Activated CD8-positive, alpha-beta memory T cell treated with anti-CD3 and anti-CD28 coated beads for 36 hours (primary cell): Measurements from ENCODE around the gene BORCS6. TPM values are rescaled to one million over a fixed set of nuclear protein-coding genes. Genes with fewer than 3 reads are reported as not detected.

Source experiments
- CTCF ChIA-PET: fragments of 350-600 bp; sonication (Branson Sonifier 250); formaldehyde crosslinking; loops from one replicate; lab custom pipeline; 2021; ENCODE audit warnings: antibody characterized with exemption; lab: Charles Lee
- POLR2A ChIA-PET: fragments of 350-600 bp; sonication (Branson Sonifier 250); formaldehyde crosslinking; loops from one replicate; lab custom pipeline; 2021; ENCODE audit warnings: antibody characterized with exemption; lab: Charles Lee
- total RNA-seq, 2 experiments: library from RNA; stranded (reverse); gene quantifications; one replicate each; pipeline ENCODE4 v1.2.3, GENCODE V29; 2021

The BORCS6 gene
- total RNA-seq, 2 experiments from 2014 or later, result 6.6 to 7.0 TPM

GRCh38 chr17:8154608-8155155 lies 35.3 kb downstream of the BORCS6 start:
- CTCF ChIA-PET, result interaction anchor here (1.3 to 3.3 kb wide), 7 partner anchors 9 to 61 kb away, joined by 3 to 17 read pairs (median 5); no protein-coding TSS in a partner anchor
- POLR2A ChIA-PET, result interaction anchor here (0.6 to 4.1 kb wide), 2 partner anchors 19 to 893 kb away, joined by 6 to 31 read pairs; no protein-coding TSS in a partner anchor

- POLR2A ChIA-PET, result interaction anchor here (0.6 to 4.1 kb wide), 5 partner anchors 9 to 892 kb away, joined by 3 to 31 read pairs (median 6); no protein-coding TSS in a partner anchor
- CTCF ChIA-PET, result interaction anchor here (0.5 to 3.3 kb wide), 7 partner anchors 9 to 34 kb away, joined by 3 to 17 read pairs (median 5); no protein-coding TSS in a partner anchor
Measured at GRCh38 chr17:8153957-8154607, 35.9 kb downstream of the BORCS6 start.

DNA sequence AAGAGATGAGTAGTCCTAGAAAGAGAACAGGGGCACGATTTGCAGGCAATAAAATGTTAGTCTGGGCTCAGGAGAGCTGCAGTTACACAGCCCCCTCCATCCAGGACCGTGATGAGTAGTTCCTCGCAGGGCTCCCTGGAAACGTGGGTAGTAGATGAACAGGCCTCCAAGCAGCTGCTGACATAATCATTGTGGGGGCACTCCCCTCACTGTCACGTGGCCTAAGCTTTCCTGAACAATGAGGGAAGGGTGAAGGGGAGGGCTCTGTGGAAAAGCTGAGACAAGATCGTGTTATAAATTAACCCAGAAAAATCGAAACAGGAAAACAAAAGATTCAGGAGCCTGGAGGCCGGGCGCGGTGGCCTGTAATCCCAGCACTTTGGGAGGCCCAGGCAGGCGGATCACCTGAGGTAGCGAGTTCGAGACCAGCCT lies 36.4 kb downstream of the BORCS6 start:
- POLR2A ChIA-PET, result interaction anchor here (0.6 to 4.1 kb wide), 5 partner anchors 8 to 30 kb away, joined by 3 to 31 read pairs (median 6); partner anchors contain the start of gene HES7
- CTCF ChIA-PET, result interaction anchor here (0.5 to 3.3 kb wide), 7 partner anchors 10 to 34 kb away, joined by 3 to 17 read pairs (median 5); no protein-coding TSS in a partner anchor

DNA sequence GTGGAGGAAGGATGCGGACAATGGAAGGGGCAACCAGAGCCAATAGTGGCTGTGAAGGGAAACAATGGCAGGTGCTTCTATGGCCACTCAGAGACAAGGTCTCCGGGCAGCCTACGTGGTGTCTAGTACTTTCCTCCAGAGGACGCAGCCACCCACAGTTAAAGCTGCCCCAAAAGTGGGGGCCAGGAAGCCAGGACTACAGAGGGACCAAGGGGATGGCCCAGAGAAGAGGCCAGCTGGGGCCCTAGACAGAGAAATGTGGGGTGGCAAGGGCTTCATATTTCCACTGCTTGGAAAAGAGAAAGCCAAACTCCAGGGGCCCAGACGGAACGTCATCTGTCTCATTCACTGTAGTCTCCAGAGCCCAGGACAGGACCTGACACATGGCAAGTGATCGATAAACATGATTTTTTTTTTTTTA lies 36.9 kb downstream of the BORCS6 start:
- POLR2A ChIA-PET, result interaction anchor here (1.3 to 2.4 kb wide), 5 partner anchors 11 to 33 kb away, joined by 3 to 11 read pairs (median 6); partner anchors contain the start of gene HES7
- CTCF ChIA-PET, result interaction anchor here (1.3 to 3.3 kb wide), 5 partner anchors 14 to 73 kb away, joined by 3 to 17 read pairs (median 5); no protein-coding TSS in a partner anchor

GRCh38 chr17:8152112-8152775 lies 37.7 kb downstream of the BORCS6 start, which contains the start of gene PER1:
TSS of gene PER1 (minus strand) at chr17:8152404. CDS start at chr17:8150706, 1,698 bp downstream.
- ChIA-PET CTCF (interaction anchor here (1.0 to 3.3 kb wide), 4 partner anchors 14 to 73 kb away, joined by 3 to 17 read pairs (median 4); no protein-coding TSS in a partner anchor), POLR2A (interaction anchor here (0.8 to 2.4 kb wide), 7 partner anchors 12 to 36 kb away, joined by 3 to 11 read pairs (median 5); partner anchors contain the start of gene HES7)

DNA sequence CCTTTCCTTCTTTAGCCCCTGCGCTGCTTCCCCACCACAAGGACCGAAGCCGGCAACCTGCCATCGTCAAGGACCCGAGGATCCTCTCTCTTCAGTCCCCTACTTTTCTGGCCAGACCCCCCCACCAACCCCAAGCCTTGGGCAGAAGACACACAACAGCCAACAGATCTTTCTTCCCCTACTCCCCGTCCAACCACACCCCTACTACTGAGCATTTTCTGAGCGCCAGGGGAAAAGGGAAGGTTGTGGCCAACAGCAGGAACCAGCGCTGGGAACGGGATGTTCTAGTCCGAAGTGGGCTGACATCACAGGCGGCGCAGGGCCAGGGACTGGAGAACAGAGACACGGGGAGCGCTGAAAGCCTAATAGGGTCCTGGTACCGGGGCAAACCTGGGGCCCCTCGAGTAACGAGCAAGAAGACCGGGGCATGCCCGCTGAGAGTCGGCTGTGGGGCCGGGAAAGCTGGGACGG lies 38.3 kb downstream of the BORCS6 start:
- POLR2A ChIA-PET, result interaction anchor here (0.8 to 2.4 kb wide), 7 partner anchors 12 to 36 kb away, joined by 3 to 11 read pairs (median 6); partner anchors contain the start of gene HES7
- CTCF ChIA-PET, result interaction anchor here (1.0 to 3.3 kb wide), 8 partner anchors 11 to 72 kb away, joined by 3 to 17 read pairs (median 4); no protein-coding TSS in a partner anchor

GRCh38 chr17:8151120-8151640 lies 38.8 kb downstream of the BORCS6 start:
- ChIA-PET CTCF (interaction anchor here (1.0 to 2.8 kb wide), 7 partner anchors 10 to 77 kb away, joined by 3 to 16 read pairs (median 3); no protein-coding TSS in a partner anchor), POLR2A (interaction anchor here (0.8 to 1.7 kb wide), 4 partner anchors 12 to 32 kb away, joined by 4 to 9 read pairs (median 5); no protein-coding TSS in a partner anchor)

GRCh38 chr17:8150194-8151119 lies 39.5 kb downstream of the BORCS6 start:
- POLR2A ChIA-PET, result interaction anchor here (0.8 to 1.7 kb wide), 4 partner anchors 11 to 31 kb away, joined by 4 to 9 read pairs (median 5); no protein-coding TSS in a partner anchor

GRCh38 chr17:8149419-8150193 lies 40.4 kb downstream of the BORCS6 start:
- CTCF ChIA-PET, result interaction anchor here (0.7 to 2.8 kb wide), 5 partner anchors 9 to 37 kb away, joined by 3 to 16 read pairs (median 4); no protein-coding TSS in a partner anchor

More at GRCh38 chr17:8150194-8151119, 39.5 kb downstream of the BORCS6 start:
- CTCF ChIA-PET, result interaction anchor here (0.7 to 2.8 kb wide), 9 partner anchors 9 to 76 kb away, joined by 3 to 16 read pairs (median 3); no protein-coding TSS in a partner anchor

GRCh38 chr17:8148560-8148959 lies 41.4 kb downstream of the BORCS6 start:
- POLR2A ChIA-PET, result interaction anchor here (1.0 kb wide), 1 partner anchor 9 kb away, joined by 4 read pairs; no protein-coding TSS in a partner anchor
- CTCF ChIA-PET, result interaction anchor here (1.6 kb wide), 2 partner anchors 10 to 12 kb away, joined by 4 read pairs; no protein-coding TSS in a partner anchor

More at GRCh38 chr17:8149419-8150193, 40.4 kb downstream of the BORCS6 start:
- POLR2A ChIA-PET, result no interaction called here

- POLR2A ChIA-PET, result interaction anchor here (1.0 kb wide), 1 partner anchor 8 kb away, joined by 4 read pairs; no protein-coding TSS in a partner anchor
- CTCF ChIA-PET, result interaction anchor here (1.6 kb wide), 2 partner anchors 9 to 13 kb away, joined by 4 read pairs; no protein-coding TSS in a partner anchor
Measured at GRCh38 chr17:8147805-8148404, 42.1 kb downstream of the BORCS6 start.

DNA sequence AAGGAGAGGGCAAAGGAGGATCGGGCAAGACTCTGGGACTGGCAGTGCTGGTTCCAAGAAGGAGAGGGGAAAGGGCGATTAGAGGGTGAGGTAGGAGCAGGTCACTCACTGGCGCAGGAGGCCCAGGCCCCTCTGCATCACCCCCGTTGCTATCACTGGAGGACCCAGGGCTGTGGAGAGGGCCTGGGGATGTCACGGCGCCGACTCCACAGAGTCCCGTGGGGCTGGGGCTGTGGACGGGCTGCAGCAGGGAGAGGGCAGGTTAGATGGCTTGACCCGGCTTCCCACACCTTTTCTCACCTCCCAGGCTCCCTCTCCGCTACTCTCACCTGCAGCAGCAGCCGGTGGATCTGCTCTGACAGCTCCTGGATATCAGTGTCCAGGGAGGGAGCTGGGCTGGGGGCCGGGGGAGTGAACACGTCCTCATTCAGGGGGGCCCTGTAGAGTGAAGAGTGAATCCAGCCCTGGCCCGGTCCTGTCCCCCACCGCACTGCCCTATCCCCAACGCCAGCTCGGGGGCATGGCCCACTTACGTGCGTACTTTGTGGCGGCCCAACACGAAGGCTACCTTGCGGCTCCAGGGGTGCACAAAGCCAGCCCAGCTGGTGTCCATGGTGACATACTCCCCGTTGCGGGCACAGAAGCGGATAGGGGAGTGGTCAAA lies 42.7 kb downstream of the BORCS6 start:
- POLR2A ChIA-PET, result no interaction called here

GRCh38 chr17:8146381-8147140 lies 43.4 kb downstream of the BORCS6 start:
- POLR2A ChIA-PET, result no interaction called here
- CTCF ChIA-PET, result interaction anchor here (1.5 kb wide), 1 partner anchor 12 kb away, joined by 3 read pairs; no protein-coding TSS in a partner anchor

More for the DNA sequence above, 42.7 kb downstream of the BORCS6 start:
- CTCF ChIA-PET, result interaction anchor here (1.6 kb wide), 1 partner anchor 8 kb away, joined by 4 read pairs; no protein-coding TSS in a partner anchor

GRCh38 chr17:8145811-8146210 lies 44.2 kb downstream of the BORCS6 start:
- POLR2A ChIA-PET, result interaction anchor here (0.7 kb wide), 1 partner anchor 8 kb away, joined by 3 read pairs; no protein-coding TSS in a partner anchor

More at GRCh38 chr17:8145811-8146210, 44.2 kb downstream of the BORCS6 start:
- CTCF ChIA-PET, result interaction anchor here (0.6 to 1.5 kb wide), 2 partner anchors 12 to 43 kb away, joined by 3 read pairs; no protein-coding TSS in a partner anchor
